22Rv1 (cell line): ENCODE measurements around the gene SLC30A5.

ENCODE experiments used
- ZFX ChIP-seq: fragments of 450-650 bp; IDR thresholded peaks from 2 replicates; pipeline ENCODE4 v1.6.1; 2017; ENCODE audit warnings: antibody characterized with exemption, borderline replicate concordance
- TF ChIP-seq, protein P1 (sequence below): fragments of 450-650 bp; IDR thresholded peaks from 2 replicates; pipeline ENCODE4 v1.5.1; 2017; ENCODE audit warnings: mild to moderate bottlenecking

DNA sequence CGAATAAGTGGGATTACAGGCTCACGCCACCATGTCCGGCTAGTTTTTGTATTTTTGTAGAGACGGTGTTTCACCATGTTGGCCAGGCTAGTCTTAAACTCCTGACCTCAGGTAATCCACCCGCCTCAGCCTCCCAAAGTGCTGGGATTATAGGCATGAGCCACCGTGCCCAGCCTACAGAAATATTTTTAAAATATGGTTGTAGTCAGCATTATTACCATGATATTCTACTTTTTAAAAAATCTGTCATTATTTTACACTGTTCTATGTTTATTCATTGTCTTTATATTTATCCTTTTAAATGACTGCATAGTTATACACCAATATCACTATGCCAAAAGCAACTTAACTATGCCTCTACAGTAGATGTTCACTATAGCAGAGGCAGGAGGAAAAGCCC lies 41.6 kb upstream of the SLC30A5 start:
- TF ChIP-seq, protein P1, sequence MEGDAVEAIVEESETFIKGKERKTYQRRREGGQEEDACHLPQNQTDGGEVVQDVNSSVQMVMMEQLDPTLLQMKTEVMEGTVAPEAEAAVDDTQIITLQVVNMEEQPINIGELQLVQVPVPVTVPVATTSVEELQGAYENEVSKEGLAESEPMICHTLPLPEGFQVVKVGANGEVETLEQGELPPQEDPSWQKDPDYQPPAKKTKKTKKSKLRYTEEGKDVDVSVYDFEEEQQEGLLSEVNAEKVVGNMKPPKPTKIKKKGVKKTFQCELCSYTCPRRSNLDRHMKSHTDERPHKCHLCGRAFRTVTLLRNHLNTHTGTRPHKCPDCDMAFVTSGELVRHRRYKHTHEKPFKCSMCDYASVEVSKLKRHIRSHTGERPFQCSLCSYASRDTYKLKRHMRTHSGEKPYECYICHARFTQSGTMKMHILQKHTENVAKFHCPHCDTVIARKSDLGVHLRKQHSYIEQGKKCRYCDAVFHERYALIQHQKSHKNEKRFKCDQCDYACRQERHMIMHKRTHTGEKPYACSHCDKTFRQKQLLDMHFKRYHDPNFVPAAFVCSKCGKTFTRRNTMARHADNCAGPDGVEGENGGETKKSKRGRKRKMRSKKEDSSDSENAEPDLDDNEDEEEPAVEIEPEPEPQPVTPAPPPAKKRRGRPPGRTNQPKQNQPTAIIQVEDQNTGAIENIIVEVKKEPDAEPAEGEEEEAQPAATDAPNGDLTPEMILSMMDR = no peak
- no peak for TF ChIP-seq ZFX
